ENCODE results near the gene LNPK.
A peak's percentile ranks its signal among the peaks of the same experiment; 100 is the strongest.

LNPK gene

GRCh38 chr2:176001916-176002687, at the start of gene LNPK:
TSS of gene LNPK (minus strand) at chr2:176002267. CDS start at chr2:175995584, 6,683 bp downstream.
- TF ChIP-seq, protein P1, sequence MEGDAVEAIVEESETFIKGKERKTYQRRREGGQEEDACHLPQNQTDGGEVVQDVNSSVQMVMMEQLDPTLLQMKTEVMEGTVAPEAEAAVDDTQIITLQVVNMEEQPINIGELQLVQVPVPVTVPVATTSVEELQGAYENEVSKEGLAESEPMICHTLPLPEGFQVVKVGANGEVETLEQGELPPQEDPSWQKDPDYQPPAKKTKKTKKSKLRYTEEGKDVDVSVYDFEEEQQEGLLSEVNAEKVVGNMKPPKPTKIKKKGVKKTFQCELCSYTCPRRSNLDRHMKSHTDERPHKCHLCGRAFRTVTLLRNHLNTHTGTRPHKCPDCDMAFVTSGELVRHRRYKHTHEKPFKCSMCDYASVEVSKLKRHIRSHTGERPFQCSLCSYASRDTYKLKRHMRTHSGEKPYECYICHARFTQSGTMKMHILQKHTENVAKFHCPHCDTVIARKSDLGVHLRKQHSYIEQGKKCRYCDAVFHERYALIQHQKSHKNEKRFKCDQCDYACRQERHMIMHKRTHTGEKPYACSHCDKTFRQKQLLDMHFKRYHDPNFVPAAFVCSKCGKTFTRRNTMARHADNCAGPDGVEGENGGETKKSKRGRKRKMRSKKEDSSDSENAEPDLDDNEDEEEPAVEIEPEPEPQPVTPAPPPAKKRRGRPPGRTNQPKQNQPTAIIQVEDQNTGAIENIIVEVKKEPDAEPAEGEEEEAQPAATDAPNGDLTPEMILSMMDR (IDR thresholded peaks at IDR 0.05) = no peak
- Histone ChIP-seq H3K4me3 (peak within 1 kb of the TSS; percentile 76), H3K27ac (peak within 1 kb of the TSS; percentile 73 to 86)
- DNase-seq (ENCODE audit: low spot score) = peak; percentile 96

DNA sequence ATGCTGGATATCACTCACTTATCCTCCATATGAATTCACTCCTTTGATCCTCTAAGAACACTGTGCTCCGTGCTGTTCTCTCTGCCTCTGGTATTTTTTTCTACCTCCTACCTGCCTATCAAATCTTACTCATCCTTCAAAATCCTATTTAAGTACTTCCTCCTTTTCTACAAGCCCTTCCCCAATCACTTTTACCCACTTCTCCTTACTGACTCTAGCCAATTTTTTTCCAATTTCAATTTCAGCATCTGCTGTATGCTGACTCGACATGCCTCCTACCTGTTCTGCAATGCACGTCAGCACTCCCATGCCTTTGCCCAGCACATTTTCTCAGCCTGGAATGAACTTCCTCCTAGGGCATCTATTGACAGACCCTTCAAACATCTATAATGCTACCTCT, 37.3 kb upstream of the LNPK start:
- Histone ChIP-seq H3K4me3 (no peak overlapping the region), H3K27ac (no peak overlapping the region)
- no peak for DNase-seq (ENCODE audit: low spot score)
- TF ChIP-seq, protein P1 (IDR thresholded peaks at IDR 0.05) = no peak

- TF ChIP-seq, protein P1 (IDR thresholded peaks at IDR 0.05) = no peak
- DNase-seq (ENCODE audit: low spot score) = no peak
- Histone ChIP-seq H3K4me3 (no peak overlapping the region), H3K27ac (no peak overlapping the region)
These were observed 36.6 kb upstream of the LNPK start for GRCh38 chr2:176038694-176039093.

GRCh38 chr2:176035013-176035691, 33.1 kb upstream of the LNPK start:
- TF ChIP-seq, protein P1 (IDR thresholded peaks at IDR 0.05) = no peak
- DNase-seq (ENCODE audit: low spot score) = no peak
- Histone ChIP-seq H3K4me3 (no peak overlapping the region), H3K27ac (no peak overlapping the region)

GRCh38 chr2:176027806-176028205, 25.7 kb upstream of the LNPK start:
- TF ChIP-seq, protein P1 (IDR thresholded peaks at IDR 0.05) = no peak
- H3K27ac ChIP-seq = no peak overlapping the region
- no peak for DNase-seq (ENCODE audit: low spot score)

DNA sequence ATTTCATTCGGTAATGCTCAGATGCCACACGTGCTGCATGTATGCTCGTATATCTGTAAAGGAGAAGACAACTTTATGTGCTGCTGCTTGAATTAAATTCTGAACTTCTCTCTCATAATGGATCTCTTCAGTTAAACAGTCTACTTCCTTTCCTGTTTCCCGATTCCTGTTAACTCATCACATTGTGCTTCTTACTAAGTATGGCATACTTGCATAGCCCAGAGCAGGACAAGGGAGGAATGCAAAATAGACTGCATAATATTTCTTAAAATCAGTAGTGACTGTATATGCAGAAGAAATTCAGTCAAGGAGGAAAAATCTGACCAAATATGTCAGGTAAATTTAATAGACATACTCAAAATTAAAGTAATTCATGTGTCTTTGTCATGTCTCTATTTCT, 23.9 kb upstream of the LNPK start:
- Histone ChIP-seq H3K27ac (no peak overlapping the region), H3K4me3 (no peak overlapping the region)
- DNase-seq (ENCODE audit: low spot score) = no peak
- TF ChIP-seq, protein P1 (IDR thresholded peaks at IDR 0.05) = no peak

More at GRCh38 chr2:176027806-176028205, 25.7 kb upstream of the LNPK start:
- H3K4me3 ChIP-seq = no peak overlapping the region
